Astrocyte (in vitro differentiated cells and primary cell): ENCODE data around the gene CENPB.

Experiments
- EZH2 ChIP-seq: IDR thresholded peaks from 2 replicates; pipeline ENCODE4 v1.6.1; 2012; ENCODE audit warnings: mild to moderate bottlenecking, low read length, inconsistent platforms; ENCODE audit not compliant: insufficient read depth
- TF ChIP-seq, protein P1 (sequence below): IDR thresholded peaks from 2 replicates; pipeline ENCODE4 v1.5.1; 2011; ENCODE audit warnings: low read depth, mild to moderate bottlenecking, inconsistent platforms, low read length, moderate library complexity; ENCODE audit not compliant: insufficient read depth

- TF ChIP-seq, protein P1, sequence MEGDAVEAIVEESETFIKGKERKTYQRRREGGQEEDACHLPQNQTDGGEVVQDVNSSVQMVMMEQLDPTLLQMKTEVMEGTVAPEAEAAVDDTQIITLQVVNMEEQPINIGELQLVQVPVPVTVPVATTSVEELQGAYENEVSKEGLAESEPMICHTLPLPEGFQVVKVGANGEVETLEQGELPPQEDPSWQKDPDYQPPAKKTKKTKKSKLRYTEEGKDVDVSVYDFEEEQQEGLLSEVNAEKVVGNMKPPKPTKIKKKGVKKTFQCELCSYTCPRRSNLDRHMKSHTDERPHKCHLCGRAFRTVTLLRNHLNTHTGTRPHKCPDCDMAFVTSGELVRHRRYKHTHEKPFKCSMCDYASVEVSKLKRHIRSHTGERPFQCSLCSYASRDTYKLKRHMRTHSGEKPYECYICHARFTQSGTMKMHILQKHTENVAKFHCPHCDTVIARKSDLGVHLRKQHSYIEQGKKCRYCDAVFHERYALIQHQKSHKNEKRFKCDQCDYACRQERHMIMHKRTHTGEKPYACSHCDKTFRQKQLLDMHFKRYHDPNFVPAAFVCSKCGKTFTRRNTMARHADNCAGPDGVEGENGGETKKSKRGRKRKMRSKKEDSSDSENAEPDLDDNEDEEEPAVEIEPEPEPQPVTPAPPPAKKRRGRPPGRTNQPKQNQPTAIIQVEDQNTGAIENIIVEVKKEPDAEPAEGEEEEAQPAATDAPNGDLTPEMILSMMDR, result peak; percentile 43
- no peak for TF ChIP-seq EZH2
Observed at GRCh38 chr20:3786665-3787323, at the start of gene CENPB.
